HCT116 (cell line): ENCODE measurements around the gene XG. TPM values are rescaled to one million over a fixed set of nuclear protein-coding genes. Genes with fewer than 3 reads are reported as not detected.

Source experiments
- ATAC-seq: fragments of 200-7000 bp; cut with Tn5 transposase; 2 replicates; pipeline ENCODE4 v1.9.1; 2020; ENCODE audit warnings: mild to moderate bottlenecking, moderate library complexity
- BruUV-seq: library from RNA; stranded (reverse); fragments of 400-500 nt; replicated peaks from 2 replicates; lab custom pipeline; 2021; lab: Mats Ljungman, UMichigan
- CTCF ChIA-PET: fragments of 300-600 bp; sonication (Branson Sonifier 250); formaldehyde crosslinking; loops from one replicate; lab custom pipeline; 2021; ENCODE audit warnings: antibody characterized with exemption; lab: Charles Lee
- POLR2A ChIA-PET: fragments of 300-600, 350-600 bp; sonication (Branson Sonifier 250); formaldehyde crosslinking; loops from one replicate; lab custom pipeline; 2021; ENCODE audit warnings: antibody characterized with exemption; lab: Charles Lee
- RAD21 ChIA-PET, 2 experiments: fragments of 300-600 bp; sonication (Branson Sonifier 250); formaldehyde crosslinking; loops; one replicate each; lab custom pipeline; 2023; ENCODE audit warnings: low total read pairs in 2 of 2; ENCODE audit not compliant: uncharacterized antibody in 2 of 2, unreplicated experiment in 2 of 2, low non-redundant PET in 1 of 2; lab: Charles Lee
- DNase-seq: peaks from one replicate; pipeline ENCODE4 v3.0.0-alpha.2; 2010; ENCODE audit warnings: low read depth, low spot score
- H2AFZ ChIP-seq: fragments of 200-600 bp; shearing (Covaris generic), sonication (generic); 2 replicates; pipeline ENCODE4 v1.6.1; 2017; ENCODE audit warnings: low read depth, mixed run types, mixed read lengths, antibody characterized with exemption, low read length; ENCODE audit not compliant: poor library complexity, severe bottlenecking
- H3K27ac ChIP-seq: 2 replicates; pipeline ENCODE4 v1.5.1; 2012; ENCODE audit warnings: low read depth, low read length
- H3K27me3 ChIP-seq: fragments of 200-600 bp; sonication (generic); 2 replicates; pipeline ENCODE4 v1.6.1; 2016; ENCODE audit warnings: mixed run types, low read length, mixed read lengths; ENCODE audit not compliant: insufficient read depth
- H3K36me3 ChIP-seq, 2 experiments: fragments of 200-500 bp in 1 of 2; fragments of 200-600 bp in 1 of 2; sonication (Bioruptor generic) in 1 of 2; sonication (generic) in 1 of 2; 2 replicates each; pipeline versions ENCODE4 v1.5.1 to v1.6.1; 2014 to 2016; ENCODE audit warnings: low read length in 2 of 2, inconsistent platforms in 1 of 2, mixed read lengths in 1 of 2, mixed run types in 1 of 2; ENCODE audit not compliant: insufficient read depth in 2 of 2, control insufficient read depth in 1 of 2
- H3K4me1 ChIP-seq, 2 experiments: fragments of 200-600 bp in 1 of 2; sonication (generic) in 1 of 2; 2 replicates each; pipeline versions ENCODE4 v1.5.1 to v1.6.1; 2012 to 2017; ENCODE audit warnings: low read length in 2 of 2, inconsistent platforms in 1 of 2, mild to moderate bottlenecking in 1 of 2, mixed read lengths in 1 of 2, mixed run types in 1 of 2, moderate library complexity in 1 of 2; ENCODE audit not compliant: insufficient read depth in 2 of 2, control insufficient read depth in 1 of 2
- H3K4me2 ChIP-seq: fragments of 200-600 bp; sonication (generic); 2 replicates; pipeline ENCODE4 v1.6.1; 2017; ENCODE audit warnings: mixed run types, low read length, mixed read lengths
- H3K4me3 ChIP-seq, 2 experiments: fragments of 200-600 bp in 1 of 2; sonication (generic) in 1 of 2; replicated peaks in 1 of 2; 2 replicates each; pipeline ENCODE4 v1.5.1; 2011 to 2016; ENCODE audit warnings: low read length in 2 of 2, control low read depth in 1 of 2, low read depth in 1 of 2, mild to moderate bottlenecking in 1 of 2, mixed read lengths in 1 of 2, mixed run types in 1 of 2
- H3K79me2 ChIP-seq: fragments of 200-600 bp; sonication (generic); 2 replicates; pipeline ENCODE4 v1.6.1; 2017; ENCODE audit warnings: mild to moderate bottlenecking, mixed run types, low read length, moderate library complexity, mixed read lengths; ENCODE audit not compliant: insufficient read depth
- H3K9ac ChIP-seq: fragments of 200-600 bp; sonication (generic); 2 replicates; pipeline ENCODE4 v1.6.1; 2016; ENCODE audit warnings: low read length, mixed read lengths
- H3K9me2 ChIP-seq: fragments of 200-600 bp; sonication (generic), shearing (Covaris generic); 2 replicates; pipeline ENCODE4 v1.6.1; 2017; ENCODE audit warnings: mixed run types, mild to moderate bottlenecking, moderate library complexity; ENCODE audit not compliant: insufficient read depth
- H3K9me3 ChIP-seq, 2 experiments: fragments of 200-500 bp in 1 of 2; fragments of 200-600 bp in 1 of 2; sonication (Bioruptor generic) in 1 of 2; sonication (generic) in 1 of 2; 2 replicates each; pipeline ENCODE4 v1.6.1; 2014 to 2017; ENCODE audit warnings: low read length in 2 of 2, mixed read lengths in 2 of 2, inconsistent platforms in 1 of 2, low read depth in 1 of 2, mild to moderate bottlenecking in 1 of 2, mixed run types in 1 of 2, moderate library complexity in 1 of 2; ENCODE audit not compliant: control insufficient read depth in 1 of 2, insufficient read depth in 1 of 2
- H4K20me1 ChIP-seq: fragments of 200-600 bp; sonication (generic), shearing (Covaris generic); 2 replicates; pipeline ENCODE4 v1.6.1; 2017; ENCODE audit warnings: mixed run types, mild to moderate bottlenecking, moderate library complexity; ENCODE audit not compliant: insufficient read depth
- EGR1 ChIP-seq: IDR thresholded peaks from 2 replicates; pipeline ENCODE4 v1.6.1; 2012; ENCODE audit warnings: low read depth
- ELF1 ChIP-seq: IDR thresholded peaks from 2 replicates; pipeline ENCODE4 v1.6.1; 2012; ENCODE audit warnings: low read depth, borderline replicate concordance
- EZH2phosphoT487 ChIP-seq: fragments of 200-600 bp; IDR thresholded peaks from 2 replicates; pipeline ENCODE4 v1.6.1; 2018; ENCODE audit warnings: antibody characterized with exemption, borderline replicate concordance
- JUND ChIP-seq: IDR thresholded peaks from 2 replicates; pipeline ENCODE4 v1.6.1; 2012
- POLR2A ChIP-seq: IDR thresholded peaks from 2 replicates; pipeline ENCODE4 v1.7.0; 2011; ENCODE audit warnings: borderline replicate concordance; ENCODE audit not compliant: insufficient read depth, insufficient read length; ENCODE audit errors: extremely low read depth
- SIN3A ChIP-seq: IDR thresholded peaks from 2 replicates; pipeline ENCODE4 v1.6.1; 2012; ENCODE audit warnings: low read depth
- SP1 ChIP-seq: IDR thresholded peaks from 2 replicates; pipeline ENCODE4 v1.6.1; 2012; ENCODE audit warnings: low read depth
- TCF7L2 ChIP-seq: IDR thresholded peaks from 2 replicates; pipeline ENCODE4 v1.7.0; 2011; ENCODE audit warnings: borderline replicate concordance, inconsistent platforms; ENCODE audit not compliant: insufficient read depth, insufficient read length; ENCODE audit errors: extremely low read depth
- YY1 ChIP-seq: IDR thresholded peaks from 2 replicates; pipeline ENCODE4 v1.6.1; 2011; ENCODE audit warnings: low read length, low read depth, moderate library complexity, mild to moderate bottlenecking; ENCODE audit not compliant: insufficient replicate concordance; ENCODE audit errors: extremely low read depth
- ZFX ChIP-seq: fragments of 450-650 bp; IDR thresholded peaks from 2 replicates; pipeline ENCODE4 v1.6.1; 2017
- intact Hi-C: fragments of 100-400 bp; cut with micrococcal nuclease; formaldehyde crosslinking; loops from 2 replicates; pipeline ENCODE4 v1.10.0; 2022
- total RNA-seq: library from RNA; stranded (reverse); gene quantifications from one replicate; pipeline ENCODE4 v1.2.1, GENCODE V29; 2021; ENCODE audit not compliant: unreplicated experiment
- TF ChIP-seq, protein P1 (sequence below): IDR thresholded peaks from 2 replicates; pipeline ENCODE4 v1.6.1; 2012; ENCODE audit warnings: low read depth
- TF ChIP-seq, protein P2 (sequence below): IDR thresholded peaks from 2 replicates; pipeline ENCODE4 v1.6.1; 2012

XG gene
- total RNA-seq, 1 experiment from 2014 or later, result not detected

DNA sequence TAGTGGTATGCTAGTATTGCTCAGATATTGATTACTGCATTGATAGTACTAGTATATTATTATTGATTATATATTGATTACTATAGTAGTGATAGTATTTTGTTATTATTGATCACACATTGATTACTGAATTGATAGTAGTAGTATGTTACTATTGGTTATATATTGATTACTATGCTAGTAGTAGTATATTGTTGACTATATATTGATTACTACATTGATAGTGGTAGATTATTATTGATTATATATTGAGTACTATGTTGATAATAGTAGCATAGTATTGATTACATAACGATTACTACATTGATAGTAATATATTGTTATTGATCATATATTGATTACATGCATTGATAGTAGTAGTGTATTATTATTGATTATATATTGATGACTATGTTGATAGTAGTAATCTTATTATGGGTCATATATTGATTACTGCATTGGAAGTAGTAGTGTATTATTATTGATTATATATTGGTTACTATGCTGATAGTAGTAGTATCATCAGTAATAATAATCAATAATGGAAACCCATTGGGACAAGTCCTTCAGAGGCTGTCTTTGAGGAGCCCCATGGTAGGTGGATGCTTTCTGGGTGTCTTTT is 107.5 kb downstream of the XG start:
- Histone ChIP-seq H3K4me1 (no peaks in the 10 kb centered on the region), H3K27me3 (no peaks in the 10 kb centered on the region), H4K20me1 (no peaks in the 10 kb centered on the region), H3K9me2 (no peaks in the 10 kb centered on the region), H3K79me2 (no peaks in the 10 kb centered on the region), H3K9ac (no peak overlapping the region), H3K4me2 (no peak overlapping the region), H3K27ac (no peak overlapping the region), H3K9me3 (no peaks in the 10 kb centered on the region), H3K4me3 (no peak overlapping the region), H2AFZ (no peak overlapping the region), H3K36me3 (no peaks in the 10 kb centered on the region)
- ATAC-seq (no peak), DNase-seq (no peak)
- intact Hi-C loops, result no loop called here
- ChIA-PET CTCF (no interaction called here), POLR2A (no interaction called here), RAD21 (no interaction called here)
- no TSS peak for BruUV-seq
- no peak for TF ChIP-seq JUND
- no peak for TF ChIP-seq YY1
- TF ChIP-seq POLR2A, result no peak
- no peak for TF ChIP-seq TCF7L2

DNA sequence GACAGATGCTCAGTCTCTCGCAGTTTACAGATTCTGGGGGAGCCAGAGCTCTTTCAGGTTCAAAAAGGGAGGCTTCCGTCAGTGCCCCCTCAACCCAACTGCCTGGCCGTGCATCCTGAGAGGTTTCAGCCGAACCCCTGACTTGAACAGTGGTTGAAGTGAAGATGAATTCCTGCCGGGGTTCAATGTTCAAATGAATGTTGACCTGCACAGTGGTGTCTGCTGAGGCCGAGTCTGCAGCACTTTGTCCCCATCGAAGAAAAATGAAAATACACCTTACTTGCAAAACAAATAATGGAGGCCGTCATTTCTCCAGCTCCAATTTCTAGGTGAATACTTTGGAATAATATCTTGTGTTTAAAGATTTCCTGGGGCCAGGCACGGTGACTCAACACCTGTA is 110.6 kb downstream of the XG start:
- no peaks in the 10 kb centered on the region for H3K9me2 ChIP-seq
- H3K4me1 ChIP-seq, result no peaks in the 10 kb centered on the region
- DNase-seq (no peak), ATAC-seq (no peak)
- H4K20me1 ChIP-seq, result no peaks in the 10 kb centered on the region
- H3K4me2 ChIP-seq, result no peak overlapping the region
- no peak overlapping the region for H3K27ac ChIP-seq
- BruUV-seq, result no TSS peak
- TF ChIP-seq SIN3A, result no peak
- no peak for TF ChIP-seq EGR1
- TF ChIP-seq, protein P1, sequence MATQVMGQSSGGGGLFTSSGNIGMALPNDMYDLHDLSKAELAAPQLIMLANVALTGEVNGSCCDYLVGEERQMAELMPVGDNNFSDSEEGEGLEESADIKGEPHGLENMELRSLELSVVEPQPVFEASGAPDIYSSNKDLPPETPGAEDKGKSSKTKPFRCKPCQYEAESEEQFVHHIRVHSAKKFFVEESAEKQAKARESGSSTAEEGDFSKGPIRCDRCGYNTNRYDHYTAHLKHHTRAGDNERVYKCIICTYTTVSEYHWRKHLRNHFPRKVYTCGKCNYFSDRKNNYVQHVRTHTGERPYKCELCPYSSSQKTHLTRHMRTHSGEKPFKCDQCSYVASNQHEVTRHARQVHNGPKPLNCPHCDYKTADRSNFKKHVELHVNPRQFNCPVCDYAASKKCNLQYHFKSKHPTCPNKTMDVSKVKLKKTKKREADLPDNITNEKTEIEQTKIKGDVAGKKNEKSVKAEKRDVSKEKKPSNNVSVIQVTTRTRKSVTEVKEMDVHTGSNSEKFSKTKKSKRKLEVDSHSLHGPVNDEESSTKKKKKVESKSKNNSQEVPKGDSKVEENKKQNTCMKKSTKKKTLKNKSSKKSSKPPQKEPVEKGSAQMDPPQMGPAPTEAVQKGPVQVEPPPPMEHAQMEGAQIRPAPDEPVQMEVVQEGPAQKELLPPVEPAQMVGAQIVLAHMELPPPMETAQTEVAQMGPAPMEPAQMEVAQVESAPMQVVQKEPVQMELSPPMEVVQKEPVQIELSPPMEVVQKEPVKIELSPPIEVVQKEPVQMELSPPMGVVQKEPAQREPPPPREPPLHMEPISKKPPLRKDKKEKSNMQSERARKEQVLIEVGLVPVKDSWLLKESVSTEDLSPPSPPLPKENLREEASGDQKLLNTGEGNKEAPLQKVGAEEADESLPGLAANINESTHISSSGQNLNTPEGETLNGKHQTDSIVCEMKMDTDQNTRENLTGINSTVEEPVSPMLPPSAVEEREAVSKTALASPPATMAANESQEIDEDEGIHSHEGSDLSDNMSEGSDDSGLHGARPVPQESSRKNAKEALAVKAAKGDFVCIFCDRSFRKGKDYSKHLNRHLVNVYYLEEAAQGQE, result no peak
- TF ChIP-seq TCF7L2, result no peak
- no peak for TF ChIP-seq JUND
- TF ChIP-seq SP1, result no peak
- no peak for TF ChIP-seq ELF1
- no peak for TF ChIP-seq ZFX
- TF ChIP-seq, protein P2, sequence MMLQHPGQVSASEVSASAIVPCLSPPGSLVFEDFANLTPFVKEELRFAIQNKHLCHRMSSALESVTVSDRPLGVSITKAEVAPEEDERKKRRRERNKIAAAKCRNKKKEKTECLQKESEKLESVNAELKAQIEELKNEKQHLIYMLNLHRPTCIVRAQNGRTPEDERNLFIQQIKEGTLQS, result no peak
- TF ChIP-seq EZH2phosphoT487, result no peak
- no peak for TF ChIP-seq POLR2A
- no peak overlapping the region for H2AFZ ChIP-seq
- CTCF ChIA-PET, result no interaction called here
- no peaks in the 10 kb centered on the region for H3K79me2 ChIP-seq
- no peaks in the 10 kb centered on the region for H3K9me3 ChIP-seq
- H3K9ac ChIP-seq, result no peak overlapping the region
- no peaks in the 10 kb centered on the region for H3K27me3 ChIP-seq
- intact Hi-C loops, result no loop called here
- H3K4me3 ChIP-seq, result no peak overlapping the region
- POLR2A ChIA-PET, result no interaction called here
- RAD21 ChIA-PET, result no interaction called here
- H3K36me3 ChIP-seq, result no peaks in the 10 kb centered on the region
